Stimulated activated CD8-positive, alpha-beta memory T cell treated with anti-CD3 and anti-CD28 coated beads, Interleukin-2, amount 100 ng/mL, for 1 hour (primary cell): ENCODE measurements around the gene FMNL2.

Experiments used
- DNase-seq, 2 donors: peaks; one replicate each; pipeline ENCODE4 v3.0.0-alpha.2; 2020; ENCODE audit warnings: low read depth in 2 of 2

Gene FMNL2

DNA sequence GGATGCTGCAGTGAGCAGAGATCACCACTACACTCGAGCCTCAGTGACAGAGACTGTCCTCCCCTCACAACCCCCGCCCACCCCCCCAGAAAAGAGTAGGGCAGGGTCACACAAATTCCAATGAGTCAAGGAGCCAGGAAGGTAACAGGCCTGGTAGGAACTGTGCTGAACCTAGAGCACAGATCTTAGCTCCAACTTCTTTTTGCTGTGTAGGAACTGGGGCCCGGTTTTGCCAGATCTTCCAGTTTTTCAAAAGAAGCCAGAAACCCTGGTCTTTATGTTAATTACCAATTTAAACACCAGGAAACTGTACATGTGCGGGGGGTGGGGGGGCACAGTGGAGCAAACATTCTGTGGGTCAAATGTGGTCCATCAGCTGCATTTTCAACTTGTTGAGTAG lies 311.3 kb downstream of the FMNL2 start:
- DNase-seq = no peak

DNA sequence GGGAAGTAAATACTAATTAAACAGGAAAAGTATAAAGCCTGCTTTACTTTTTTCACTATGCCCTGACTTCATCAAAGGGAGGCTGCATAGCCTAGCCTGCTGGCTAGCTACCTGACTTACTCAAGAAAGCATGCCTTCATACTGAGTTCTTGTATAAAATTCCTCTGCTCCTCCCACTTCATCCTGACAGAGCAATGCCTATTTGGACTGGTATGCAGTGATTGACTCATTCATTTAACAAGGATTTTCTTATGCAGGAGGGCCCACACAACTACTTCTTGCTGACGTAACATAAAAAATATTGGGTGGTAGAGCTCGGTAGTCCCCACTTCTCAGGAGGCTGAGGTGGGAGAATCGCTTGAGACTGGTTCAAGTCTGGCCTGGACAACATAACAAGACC lies 311.8 kb downstream of the FMNL2 start:
- no peak for DNase-seq

DNA sequence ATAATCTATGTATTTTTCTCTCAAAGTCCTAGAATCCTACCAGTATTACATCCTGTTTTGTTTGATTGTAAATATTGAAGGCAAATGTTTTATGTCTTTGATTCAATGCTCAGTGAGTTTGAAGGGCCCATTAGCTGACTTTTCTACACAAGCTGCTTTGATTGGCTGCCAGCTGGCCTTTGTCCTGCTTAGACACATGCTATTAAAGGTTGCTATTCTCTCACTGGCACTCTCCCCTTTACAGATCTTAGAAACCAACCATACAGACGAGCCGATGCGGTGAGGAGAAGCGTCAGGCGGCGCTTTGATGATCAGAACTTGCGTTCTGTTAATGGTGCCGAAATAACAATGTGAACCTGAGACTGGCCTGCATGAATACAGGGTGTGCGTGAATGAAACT lies 312.6 kb downstream of the FMNL2 start:
- DNase-seq = no peak

DNA sequence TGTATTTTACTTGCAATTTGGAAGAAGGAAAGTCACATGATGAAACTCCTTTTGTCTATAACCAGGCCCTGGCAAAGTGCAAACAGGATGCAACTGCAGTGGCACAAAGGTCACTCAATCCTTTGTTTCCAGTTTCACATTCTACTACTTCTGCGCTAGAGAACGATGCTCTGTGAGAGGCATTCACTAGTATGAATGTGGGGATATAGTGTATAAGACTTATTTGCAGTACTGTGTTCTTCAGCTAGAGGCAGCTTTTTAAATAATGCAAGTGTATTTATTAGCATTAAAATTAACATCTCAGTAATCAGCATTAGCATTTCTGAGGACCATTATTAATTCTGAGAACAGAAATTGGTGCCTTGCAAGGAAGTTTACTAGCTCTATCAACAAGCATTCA lies 313.4 kb downstream of the FMNL2 start:
- DNase-seq = no peak

DNA sequence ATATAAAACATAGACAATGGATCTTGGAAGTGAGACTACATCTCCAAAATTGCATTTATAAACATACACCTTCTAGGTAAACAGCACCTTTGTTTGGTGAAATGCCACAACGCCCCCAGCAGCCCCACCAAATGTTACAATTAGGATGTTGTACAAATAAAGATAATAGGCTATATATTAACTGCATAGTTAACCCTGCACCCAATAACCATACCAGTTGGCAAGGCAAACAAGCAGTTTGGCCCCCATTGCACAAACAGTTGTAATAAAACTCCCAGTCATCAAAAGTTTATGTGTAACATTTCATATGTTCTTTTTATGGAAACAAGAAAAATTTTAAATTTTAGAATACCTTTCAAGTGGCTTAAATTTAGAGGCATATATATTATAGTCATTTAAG lies 315.0 kb downstream of the FMNL2 start:
- no peak for DNase-seq

DNA sequence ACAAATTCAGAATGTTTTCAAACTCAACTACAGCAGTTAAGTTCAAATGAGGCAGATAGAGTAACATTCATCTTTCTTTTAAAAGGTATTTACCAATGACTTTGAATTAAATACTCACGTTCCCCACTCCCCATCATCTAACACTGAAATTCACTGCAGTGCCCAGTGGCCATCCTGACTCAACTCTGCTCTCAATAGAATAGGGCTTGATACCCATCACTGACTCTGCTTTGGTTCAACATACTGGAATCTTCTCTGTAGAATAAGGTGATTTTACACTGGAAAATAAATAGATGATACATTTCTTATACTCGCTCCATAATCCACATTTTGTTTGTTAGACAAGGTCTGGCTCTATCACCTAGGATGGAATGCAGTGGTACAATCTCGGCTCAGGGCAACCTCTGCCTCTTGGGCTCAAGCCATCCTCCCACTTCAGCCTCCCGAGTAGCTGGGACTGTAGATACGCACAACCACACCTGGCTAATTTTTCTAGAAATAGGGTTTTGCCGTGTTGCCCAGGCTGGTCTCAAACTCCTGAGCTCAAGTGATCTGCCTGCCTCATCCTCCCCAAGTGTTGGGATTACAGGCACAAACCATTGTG lies 315.9 kb downstream of the FMNL2 start:
- no peak for DNase-seq

GRCh38 chr2:152651834-152652233 lies 316.9 kb downstream of the FMNL2 start:
- no peak for DNase-seq

DNA sequence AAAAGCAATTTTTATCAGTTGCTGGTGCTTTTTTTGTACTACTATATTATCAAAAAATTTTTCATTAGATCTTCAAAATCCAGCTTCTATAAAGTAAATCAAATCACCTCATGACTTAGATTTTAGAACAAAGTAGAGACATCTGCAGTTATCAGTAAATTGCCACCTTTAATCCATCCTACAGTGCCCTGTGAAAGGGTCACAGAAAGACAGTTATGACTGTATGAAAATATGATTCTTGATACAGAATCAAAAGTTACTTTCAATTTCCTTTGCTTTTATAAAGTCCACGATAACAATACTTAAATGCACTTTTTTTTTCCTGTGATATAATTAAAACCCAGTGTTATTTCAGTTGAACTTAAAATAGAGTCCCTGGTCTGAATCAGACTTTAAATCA lies 320.9 kb downstream of the FMNL2 start:
- DNase-seq = no peak

DNA sequence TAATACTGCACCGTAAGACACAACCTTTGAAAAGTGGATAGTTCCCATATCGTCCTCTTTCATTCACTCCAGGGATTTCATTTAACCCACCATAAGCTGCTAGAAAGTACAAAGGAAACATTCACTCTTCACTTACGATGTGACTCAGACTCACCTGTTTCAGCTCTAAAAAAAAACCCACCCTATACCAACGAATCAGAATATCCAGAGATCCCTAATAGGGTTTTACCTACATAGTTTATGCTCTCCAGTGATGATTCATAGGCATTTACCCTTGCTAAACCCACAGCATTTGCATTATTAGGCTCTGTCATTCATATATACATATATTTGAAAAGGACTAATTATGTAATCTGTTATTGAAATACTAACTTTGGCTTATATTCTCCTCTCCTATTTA lies 322.1 kb downstream of the FMNL2 start:
- no peak for DNase-seq

DNA sequence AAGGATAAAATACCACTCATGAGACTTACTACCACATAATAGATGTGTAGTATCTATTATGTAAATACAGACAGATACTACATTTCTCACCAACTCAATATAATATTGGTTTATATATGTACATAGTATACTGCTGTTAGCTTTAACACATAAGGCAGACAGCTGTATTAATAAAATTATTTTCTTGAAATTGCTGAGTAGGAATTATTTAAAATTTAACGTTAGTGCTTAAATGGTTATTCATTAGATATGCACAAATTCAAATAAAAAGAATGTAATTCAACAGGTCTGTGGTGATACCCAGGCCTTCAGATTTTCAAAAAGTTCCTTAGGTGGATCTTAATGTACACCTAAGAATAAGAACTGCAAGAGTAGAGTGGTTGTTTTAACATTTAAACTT lies 323.2 kb downstream of the FMNL2 start:
- DNase-seq = no peak

DNA sequence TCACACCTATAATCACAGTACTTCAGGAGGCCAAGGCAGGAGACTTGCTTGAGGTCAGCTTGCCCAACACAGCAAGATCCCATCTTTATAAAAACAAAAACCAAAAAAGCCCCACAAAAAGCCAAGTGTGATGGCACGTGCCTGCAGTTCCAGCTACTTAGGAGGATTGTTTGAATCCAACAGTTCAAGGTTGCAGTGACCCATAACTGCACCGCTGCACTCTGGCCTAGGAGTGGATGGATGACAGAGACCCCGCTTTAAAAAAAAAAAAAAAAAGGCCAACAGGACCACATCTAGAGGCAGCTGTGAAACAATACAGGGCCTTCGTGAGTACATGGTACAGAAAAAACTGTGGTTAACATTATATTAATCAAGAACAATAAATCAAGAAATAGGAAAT lies 326.1 kb downstream of the FMNL2 start:
- DNase-seq = no peak

DNA sequence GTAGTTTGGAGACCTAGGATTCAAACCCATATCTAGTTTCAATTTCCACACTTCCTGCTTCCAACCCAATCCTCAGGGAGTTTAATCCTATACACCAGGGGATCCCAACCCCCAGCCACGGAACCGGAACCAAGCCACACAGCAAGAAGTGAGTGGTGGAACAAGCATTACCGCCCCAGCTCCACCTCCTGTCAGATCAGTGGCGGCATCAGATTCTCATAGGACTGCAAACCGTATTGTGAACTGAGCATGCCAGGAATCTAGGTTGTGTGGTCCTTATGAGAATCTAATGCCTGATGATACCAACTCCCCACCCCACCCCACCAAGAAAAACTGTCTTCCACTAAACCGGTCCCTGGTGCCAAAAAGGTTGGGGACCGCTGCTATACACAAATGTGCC lies 329.8 kb downstream of the FMNL2 start:
- DNase-seq = no peak

DNA sequence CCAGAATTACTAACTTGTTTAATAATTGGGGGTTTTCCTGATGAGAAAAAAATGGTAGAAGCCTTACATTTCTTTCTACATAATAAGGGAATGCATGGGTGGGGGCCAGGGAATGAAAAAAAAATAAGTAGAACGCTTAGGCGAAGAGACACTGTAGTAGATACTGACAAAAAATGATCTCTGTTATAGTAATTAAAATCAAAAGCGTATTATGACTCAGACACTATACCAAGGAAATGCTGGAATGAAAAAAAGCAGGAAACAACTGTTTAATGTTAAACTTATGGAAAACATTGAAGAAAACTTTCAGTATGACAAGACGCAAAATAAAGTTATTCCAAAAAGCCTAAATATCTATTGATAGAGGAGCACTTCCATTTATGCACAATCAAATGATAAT lies 339.4 kb downstream of the FMNL2 start:
- no peak for DNase-seq

DNA sequence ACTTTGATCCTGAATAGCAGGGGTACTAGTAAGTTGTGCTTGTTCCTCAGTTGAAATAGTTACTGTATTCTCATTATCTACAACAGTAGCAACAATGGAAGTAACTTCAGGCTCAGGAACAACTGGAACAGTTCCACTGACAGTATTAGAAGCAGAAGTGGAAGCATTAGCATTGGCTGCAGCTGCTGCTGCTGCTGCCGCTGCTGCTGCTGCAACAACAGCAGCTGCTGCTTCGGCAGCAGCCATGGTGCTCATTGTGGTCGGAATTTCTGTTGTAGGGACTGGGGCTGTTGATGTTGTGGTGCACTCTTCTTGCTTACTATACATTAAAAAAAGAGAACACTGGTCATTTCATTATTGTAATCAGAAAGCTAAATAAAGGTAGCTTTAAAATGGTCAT lies 341.5 kb downstream of the FMNL2 start:
- DNase-seq = no peak

- DNase-seq = no peak
Observed at GRCh38 chr2:152678808-152679207, 343.8 kb downstream of the FMNL2 start.

DNA sequence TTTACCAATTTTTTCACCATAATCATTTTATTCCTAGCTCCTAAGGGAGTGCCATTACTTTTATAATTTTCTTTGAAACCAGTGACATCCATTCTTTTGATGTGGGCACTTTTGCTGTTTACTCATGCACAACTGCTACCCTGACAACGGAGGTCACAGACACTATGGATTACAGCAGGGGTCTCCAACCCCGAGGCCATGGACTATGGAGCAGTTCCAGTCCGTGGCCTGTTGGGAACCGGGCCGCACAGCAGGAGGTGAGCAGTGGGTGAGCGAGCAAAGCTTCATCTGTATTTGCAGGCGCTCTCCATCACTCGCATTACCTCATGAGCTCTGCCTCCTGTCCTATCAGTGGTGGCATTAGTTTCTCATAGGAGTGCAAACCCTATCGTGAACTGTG lies 347.7 kb downstream of the FMNL2 start:
- DNase-seq = no peak

GRCh38 chr2:152683400-152683799 lies 348.4 kb downstream of the FMNL2 start:
- no peak for DNase-seq

- no peak for DNase-seq
Observed at GRCh38 chr2:152686321-152686720, 351.3 kb downstream of the FMNL2 start.

DNA sequence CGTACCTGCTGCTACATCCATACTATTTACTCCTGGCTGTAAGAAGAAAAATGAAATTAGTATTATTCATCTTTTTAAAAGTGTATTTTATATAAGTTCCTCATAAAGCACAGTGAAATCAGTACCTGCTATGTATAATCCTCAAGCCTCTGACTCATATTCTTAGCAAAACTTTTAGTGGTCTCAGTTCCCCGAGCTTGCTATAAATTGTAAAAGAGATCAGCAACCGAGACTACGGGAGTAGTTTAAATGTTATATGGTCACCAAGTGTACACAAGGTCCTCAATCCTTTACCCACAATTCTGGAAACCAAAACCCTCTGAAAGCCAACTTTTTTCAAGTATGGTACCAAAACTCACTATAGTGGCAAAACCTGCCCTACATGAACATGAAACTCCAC lies 358.1 kb downstream of the FMNL2 start:
- no peak for DNase-seq

DNA sequence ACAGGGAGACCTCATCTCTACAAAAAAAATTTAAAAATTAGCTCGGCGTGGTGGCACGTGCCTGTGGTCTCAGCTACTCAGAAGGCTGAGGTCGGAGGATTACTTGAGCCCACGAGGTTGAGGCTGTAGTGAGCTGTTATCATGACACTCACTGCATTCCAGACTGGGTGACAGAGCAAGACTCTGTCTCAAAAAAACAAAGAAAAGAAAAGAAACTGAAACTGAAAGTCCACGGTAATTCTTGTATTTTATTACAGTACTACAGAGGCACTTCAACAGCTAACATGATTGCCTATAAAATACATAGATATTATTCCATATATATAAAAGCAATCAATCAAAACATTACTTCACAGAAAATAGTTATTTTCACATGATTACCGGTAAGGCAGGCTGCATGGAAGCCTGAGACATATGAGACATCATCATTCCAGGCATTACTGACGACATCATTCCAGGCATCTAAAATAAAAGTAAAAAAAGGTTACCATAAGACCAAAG lies 359.2 kb downstream of the FMNL2 start:
- no peak for DNase-seq

DNA sequence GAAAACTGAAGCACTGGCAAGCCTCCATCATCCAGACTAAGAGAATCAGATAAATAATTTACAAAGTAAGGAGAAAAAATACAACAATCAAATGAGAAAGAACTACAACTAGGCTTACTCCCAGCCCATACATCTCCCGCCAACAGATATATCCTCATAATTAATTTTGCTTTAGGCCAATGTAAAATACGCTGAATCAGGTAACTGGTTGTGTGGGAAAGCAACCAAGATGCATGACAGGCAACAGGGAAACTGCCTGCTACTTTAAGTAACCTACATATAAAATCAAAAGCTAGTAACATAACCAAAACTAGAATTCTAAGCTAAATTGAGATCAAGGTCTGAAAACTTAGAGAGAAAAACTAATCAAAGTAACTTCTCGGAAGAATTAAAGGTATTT lies 360.8 kb downstream of the FMNL2 start:
- no peak for DNase-seq

DNA sequence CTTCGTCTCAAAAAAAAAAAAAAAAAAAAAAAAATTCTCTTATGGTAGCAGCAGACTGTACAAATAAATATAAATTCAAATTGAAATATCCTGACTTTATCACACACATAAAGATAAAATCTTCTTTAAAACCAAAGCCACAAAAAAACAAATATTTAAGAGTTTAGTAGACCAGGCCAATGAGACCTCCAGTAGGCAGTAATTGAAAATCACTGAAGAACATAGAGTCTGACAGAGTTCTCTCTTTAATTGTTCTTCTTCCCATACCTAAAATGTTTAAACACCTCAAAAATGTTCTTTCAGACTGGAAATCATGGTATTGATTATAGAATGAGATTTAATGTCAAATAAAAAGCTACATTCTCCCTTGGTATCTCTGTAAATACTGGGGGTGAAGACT lies 361.5 kb downstream of the FMNL2 start:
- no peak for DNase-seq
